Colonic mucosa (tissue), 4 donors: ENCODE measurements around the gene HLA-A. TPM values are rescaled to one million over a fixed set of nuclear protein-coding genes. Genes with fewer than 3 reads are reported as not detected.
"Not testable (repeated sequence)": the region's sequence is repeated elsewhere in the genome, so short reads cannot be mapped to it uniquely, and the experiment has no call there.

Experiments used
- DNase-seq: peaks from one replicate; pipeline ENCODE4 v3.0.0-alpha.2; 2020
- H3K27ac ChIP-seq: fragments of 200-600 bp; one replicate; pipeline ENCODE4 v1.8.0; 2021
- H3K27me3 ChIP-seq: fragments of 200-600 bp; one replicate; pipeline ENCODE4 v1.8.0; 2021
- H3K36me3 ChIP-seq: fragments of 200-600 bp; one replicate; pipeline ENCODE4 v1.8.0; 2021
- H3K4me1 ChIP-seq: fragments of 200-600 bp; one replicate; pipeline ENCODE4 v1.8.0; 2021; ENCODE audit warnings: mild to moderate bottlenecking
- H3K4me3 ChIP-seq: fragments of 200-600 bp; one replicate; pipeline ENCODE4 v1.8.0; 2021
- H3K9ac ChIP-seq, 2 donors: one replicate each; pipeline ENCODE4 v1.7.0; 2013; ENCODE audit warnings: control low read depth in 2 of 2, low read depth in 2 of 2, low read length in 2 of 2
- H3K9me3 ChIP-seq: fragments of 200-600 bp; one replicate; pipeline ENCODE4 v1.8.0; 2021
- CTCF ChIP-seq: fragments of 200-600 bp; IDR thresholded peaks from one replicate; pipeline ENCODE4 v1.8.0; 2022; ENCODE audit warnings: antibody characterized with exemption, mild to moderate bottlenecking
- intact Hi-C: fragments of 100-400 bp; cut with DNase I; formaldehyde crosslinking; loops from one replicate; pipeline ENCODE4 v1.14.1; 2022
- total RNA-seq, 2 donors: library from RNA; stranded (reverse); fragmentation: NEBNext Ultra II Directional in 1 of 2; extraction: Animal tissue kit (Norgen Biotek cat#: 25700) in 1 of 2; gene quantifications; one replicate each; pipeline ENCODE4 v1.2.1, GENCODE V29; 2021
- donor health status: healthy.
- donor health status: DM: no; HTN: no; CAD: no.
- donor health status: DM: no; HTN: no; CAD: no.

The HLA-A gene
- total RNA-seq, 2 donors from 2014 or later: 1,045 to 1,898 TPM

- intact Hi-C loops: no loop called here
- Histone ChIP-seq H3K4me1 (no peaks in the 10 kb centered on the region), H3K9me3 (no peaks in the 10 kb centered on the region), H3K27me3 (no peaks in the 10 kb centered on the region), H3K4me3 (peak overlapping the region; percentile 50), H3K36me3 (no peaks in the 10 kb centered on the region), H3K27ac (no peak overlapping the region), H3K9ac (peak overlapping the region in 1 of 2 donors; percentile 71)
- TF ChIP-seq CTCF: no peak
- no peak for DNase-seq
Measured at GRCh38 chr6:29975561-29975907, 33.2 kb downstream of the HLA-A start.

GRCh38 chr6:29976253-29976587 is 33.9 kb downstream of the HLA-A start:
- H3K27ac ChIP-seq: peak overlapping the region; percentile 82
- H3K9ac ChIP-seq: peak overlapping the region; percentile 70 to 71
- intact Hi-C loops: no loop called here
- no peaks in the 10 kb centered on the region for H3K27me3 ChIP-seq
- peak overlapping the region; percentile 50 for H3K4me3 ChIP-seq
- no peaks in the 10 kb centered on the region for H3K4me1 ChIP-seq
- no peak for DNase-seq
- no peaks in the 10 kb centered on the region for H3K36me3 ChIP-seq
- H3K9me3 ChIP-seq: no peaks in the 10 kb centered on the region
- TF ChIP-seq CTCF: no peak

GRCh38 chr6:29976588-29977424 is 34.5 kb downstream of the HLA-A start:
- Histone ChIP-seq H3K9me3 (no peaks in the 10 kb centered on the region), H3K4me1 (no peaks in the 10 kb centered on the region), H3K4me3 (peak overlapping the region; percentile 50), H3K36me3 (no peaks in the 10 kb centered on the region), H3K9ac (peak overlapping the region; percentile 70 to 71), H3K27ac (peak overlapping the region; percentile 82), H3K27me3 (no peaks in the 10 kb centered on the region)
- peak; percentile 87 for DNase-seq
- intact Hi-C loops: no loop called here
- no peak for TF ChIP-seq CTCF

GRCh38 chr6:29977425-29977727 is 35.0 kb downstream of the HLA-A start:
- no peaks in the 10 kb centered on the region for H3K4me1 ChIP-seq
- H3K4me3 ChIP-seq: peak overlapping the region; percentile 50
- no peaks in the 10 kb centered on the region for H3K27me3 ChIP-seq
- DNase-seq: no peak
- TF ChIP-seq CTCF: no peak
- no peaks in the 10 kb centered on the region for H3K9me3 ChIP-seq
- no peaks in the 10 kb centered on the region for H3K36me3 ChIP-seq
- peak overlapping the region; percentile 82 for H3K27ac ChIP-seq
- intact Hi-C loops: no loop called here
- H3K9ac ChIP-seq: peak overlapping the region; percentile 70 to 71

DNA sequence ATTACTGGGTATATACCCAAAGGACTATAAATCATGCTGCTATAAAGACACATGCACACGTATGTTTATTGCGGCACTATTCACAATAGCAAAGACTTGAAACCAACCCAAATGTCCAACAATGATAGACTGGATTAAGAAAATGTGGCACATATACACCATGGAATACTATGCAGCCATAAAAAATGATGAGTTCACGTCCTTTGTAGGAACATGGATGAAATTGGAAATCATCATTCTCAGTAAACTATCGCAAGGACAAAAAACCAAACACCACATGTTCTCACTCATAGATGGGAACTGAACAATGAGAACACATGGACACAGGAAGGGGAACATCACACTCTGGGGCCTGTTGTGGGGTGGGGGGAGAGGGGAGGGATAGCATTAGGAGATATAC is 37.7 kb downstream of the HLA-A start:
- H3K36me3 ChIP-seq, H3K4me1 ChIP-seq, H3K9ac ChIP-seq, H3K27me3 ChIP-seq, H3K4me3 ChIP-seq, H3K27ac ChIP-seq, intact Hi-C loops, H3K9me3 ChIP-seq, DNase-seq: not testable (repeated sequence)

GRCh38 chr6:29980511-29980910 is 38.2 kb downstream of the HLA-A start:
- Histone ChIP-seq H3K4me3 (no peak overlapping the region), H3K27me3 (no peaks in the 10 kb centered on the region), H3K4me1 (no peaks in the 10 kb centered on the region), H3K9me3 (no peaks in the 10 kb centered on the region), H3K36me3 (no peaks in the 10 kb centered on the region), H3K27ac (no peak overlapping the region), H3K9ac (no peak overlapping the region)
- DNase-seq: no peak
- no peak for TF ChIP-seq CTCF
- intact Hi-C loops: no loop called here
